ENCODE results near the gene PPFIBP1.

- TF ChIP-seq CTCF (IDR thresholded peaks at IDR 0.05; ENCODE audit: insufficient read depth, low read length) (no peak), POLR2AphosphoS5 (IDR thresholded peaks at IDR 0.05; ENCODE audit: low read depth) (no peak)
Observed at GRCh38 chr12:27614386-27614785, 90.4 kb downstream of the PPFIBP1 start.
